HepG2 (cell line): Measurements from ENCODE around the gene VPS26B. TPM values are rescaled to one million over a fixed set of nuclear protein-coding genes. Genes with fewer than 3 reads are reported as not detected.

Experiments
- ATAC-seq: fragments of 200-7000 bp; cut with Tn5 transposase; 3 replicates; pipeline ENCODE4 v1.9.1; 2020; ENCODE audit warnings: mild to moderate bottlenecking, moderate library complexity
- BruUV-seq: library from RNA; stranded (reverse); fragments of 400-500 nt; replicated peaks from 2 replicates; lab custom pipeline; 2021; lab: Mats Ljungman, UMichigan
- CTCF ChIA-PET: fragments of 300-600 bp; formaldehyde crosslinking; extraction: SDS; loops from one replicate; lab custom pipeline; 2021; ENCODE audit warnings: low total read pairs, inconsistent platforms, low intra/inter-chr PET ratio; lab: Yijun Ruan, JAX
- POLR2A ChIA-PET: fragments of 350-600 bp; sonication (Branson Sonifier 250); formaldehyde crosslinking; loops from one replicate; lab custom pipeline; 2020; ENCODE audit warnings: antibody characterized with exemption, inconsistent platforms; lab: Yijun Ruan, JAX
- DNase-seq: peaks from one replicate; pipeline ENCODE4 v3.0.0-alpha.2; 2015; ENCODE audit warnings: low spot score
- FAIRE-seq: peaks from 3 replicates; lab custom pipeline; 2011; peaks lifted over from hg19 to GRCh38; lab: Jason Lieb, UNC
- H2AFZ ChIP-seq: one replicate; pipeline ENCODE4 v1.6.1; 2011; ENCODE audit warnings: low read length, inconsistent platforms
- H3K27ac ChIP-seq: fragments of 300-600 bp; 3 replicates; pipeline ENCODE4 v1.8.0; 2011; ENCODE audit warnings: mixed run types, mild to moderate bottlenecking, mixed read lengths, low read length, inconsistent platforms; ENCODE audit not compliant: insufficient read depth; ENCODE audit errors: extremely low read length
- H3K27me3 ChIP-seq, 2 experiments: fragments of 200-600 bp in 1 of 2; 2 replicates in 1 of 2; 3 replicates in 1 of 2; pipeline versions ENCODE4 v1.6.0 to v1.8.0; 2011; ENCODE audit warnings: low read length in 2 of 2, mild to moderate bottlenecking in 2 of 2, moderate library complexity in 2 of 2, inconsistent platforms in 1 of 2; ENCODE audit not compliant: insufficient read depth in 2 of 2, control insufficient read depth in 1 of 2
- H3K36me3 ChIP-seq, 2 experiments: fragments of 200-600 bp in 1 of 2; replicated peaks in 1 of 2; 2 replicates in 1 of 2; 3 replicates in 1 of 2; pipeline versions ENCODE4 v1.5.1 to v1.8.0; 2011; ENCODE audit warnings: low read length in 2 of 2, inconsistent platforms in 1 of 2; ENCODE audit not compliant: insufficient read depth in 2 of 2, control insufficient read depth in 1 of 2
- H3K4me1 ChIP-seq: 2 replicates; pipeline ENCODE4 v1.5.1; 2012; ENCODE audit warnings: low read length, inconsistent platforms; ENCODE audit not compliant: insufficient read depth
- H3K4me2 ChIP-seq: 2 replicates; pipeline ENCODE4 v1.6.0; 2011; ENCODE audit warnings: low read depth, low read length, inconsistent platforms
- H3K4me3 ChIP-seq, 3 experiments: fragments of 200-600 bp in 1 of 3; sonication (generic), shearing (Covaris generic) in 1 of 3; replicated peaks in 1 of 3; 2 replicates each; pipeline ENCODE4 v1.5.1; 2011 to 2016; ENCODE audit warnings: low read length in 3 of 3, inconsistent platforms in 2 of 3, low read depth in 2 of 3, mild to moderate bottlenecking in 2 of 3, control low read depth in 1 of 3, mixed read lengths in 1 of 3; ENCODE audit not compliant: insufficient read depth in 1 of 3
- H3K79me2 ChIP-seq: one replicate; pipeline ENCODE4 v1.6.1; 2011; ENCODE audit warnings: low read length, inconsistent platforms; ENCODE audit not compliant: insufficient read depth
- H3K9ac ChIP-seq: 2 replicates; pipeline ENCODE4 v1.6.0; 2011; ENCODE audit warnings: mild to moderate bottlenecking, low read depth, low read length, inconsistent platforms; ENCODE audit not compliant: insufficient read depth
- H3K9me3 ChIP-seq: 2 replicates; pipeline ENCODE4 v1.5.1; 2012; ENCODE audit warnings: mild to moderate bottlenecking, low read length
- H4K20me1 ChIP-seq: 2 replicates; pipeline ENCODE4 v1.6.0; 2011; ENCODE audit warnings: inconsistent platforms, mild to moderate bottlenecking, low read length, moderate library complexity; ENCODE audit not compliant: insufficient read depth
- GPBP1L1 ChIP-seq: sonication (generic); formaldehyde crosslinking; IDR thresholded peaks from 2 replicates; pipeline ENCODE4 v1.5.0; 2020; ENCODE audit warnings: mild to moderate bottlenecking, missing genetic modification reagents
- HMGA1 ChIP-seq: sonication (generic); formaldehyde crosslinking; conservative IDR thresholded peaks from 2 replicates; pipeline ENCODE4 v1.4.0; 2020; ENCODE audit warnings: missing genetic modification reagents
- NONO ChIP-seq, 2 experiments: fragments of 450-650 bp in 1 of 2; sonication (generic) in 1 of 2; formaldehyde crosslinking in 1 of 2; IDR thresholded peaks in 1 of 2; conservative IDR thresholded peaks in 1 of 2; 2 replicates each; pipeline versions ENCODE4 v1.6.1 to v1.8.0; 2017 to 2022; ENCODE audit warnings: mild to moderate bottlenecking in 1 of 2, missing genetic modification reagents in 1 of 2, moderate library complexity in 1 of 2
- NR1H2 ChIP-seq: sonication (generic); formaldehyde crosslinking; IDR thresholded peaks from 2 replicates; pipeline ENCODE4 v1.8.1; 2022; ENCODE audit warnings: low read depth, missing genetic modification reagents, borderline replicate concordance
- ONECUT2 ChIP-seq: sonication (generic); formaldehyde crosslinking; IDR thresholded peaks from 2 replicates; pipeline ENCODE4 v1.4.0; 2020; ENCODE audit warnings: missing genetic modification reagents
- RAD21 ChIP-seq: fragments of 450-650 bp; formaldehyde crosslinking; IDR thresholded peaks from 2 replicates; pipeline ENCODE4 v1.5.0; 2020; ENCODE audit warnings: mild to moderate bottlenecking
- REXO4 ChIP-seq: sonication (generic); formaldehyde crosslinking; IDR thresholded peaks from 2 replicates; pipeline ENCODE4 v1.8.0; 2022; ENCODE audit warnings: missing genetic modification reagents, mild to moderate bottlenecking, borderline replicate concordance
- RFXAP ChIP-seq: sonication (generic); formaldehyde crosslinking; IDR thresholded peaks from 2 replicates; pipeline ENCODE4 v1.4.0; 2020; ENCODE audit warnings: missing genetic modification reagents, borderline replicate concordance
- SIN3B ChIP-seq: fragments of 150-350 bp; IDR thresholded peaks from 2 replicates; pipeline ENCODE4 v1.6.1; 2014; ENCODE audit warnings: low read length
- SKI ChIP-seq: fragments of 450-650 bp; IDR thresholded peaks from one replicate; pipeline ENCODE4 v1.6.1; 2018; ENCODE audit warnings: mild to moderate bottlenecking; ENCODE audit not compliant: partially characterized antibody
- TAF1 ChIP-seq: sonication (generic); formaldehyde crosslinking; IDR thresholded peaks from 2 replicates; pipeline ENCODE4 v1.4.0; 2020; ENCODE audit warnings: missing genetic modification reagents
- ZFP62 ChIP-seq: sonication (generic); formaldehyde crosslinking; IDR thresholded peaks from 2 replicates; pipeline ENCODE4 v1.4.0; 2020; ENCODE audit warnings: missing genetic modification reagents
- ZKSCAN8 ChIP-seq: IDR thresholded peaks from 2 replicates; pipeline ENCODE4 v1.6.1; 2016; ENCODE audit warnings: borderline replicate concordance, missing genetic modification reagents, missing compliant biosample characterization
- ZNF180 ChIP-seq: sonication (generic); formaldehyde crosslinking; IDR thresholded peaks from 2 replicates; pipeline ENCODE4 v1.4.0; 2020; ENCODE audit warnings: low read depth, missing genetic modification reagents, borderline replicate concordance
- ZNF296 ChIP-seq: sonication (generic); formaldehyde crosslinking; conservative IDR thresholded peaks from 2 replicates; pipeline ENCODE4 v1.5.0; 2020; ENCODE audit warnings: mild to moderate bottlenecking, missing genetic modification reagents
- ZNF337 ChIP-seq: sonication (generic); formaldehyde crosslinking; IDR thresholded peaks from 2 replicates; pipeline ENCODE4 v1.5.1; 2020; ENCODE audit warnings: missing genetic modification reagents, low read depth, mild to moderate bottlenecking, borderline replicate concordance
- ZNF569 ChIP-seq: sonication (generic); formaldehyde crosslinking; IDR thresholded peaks from 2 replicates; pipeline ENCODE4 v1.5.0; 2020; ENCODE audit warnings: mild to moderate bottlenecking, missing genetic modification reagents, moderate library complexity, borderline replicate concordance
- ZNF724P ChIP-seq: sonication (generic); formaldehyde crosslinking; IDR thresholded peaks from 2 replicates; pipeline ENCODE4 v1.8.0; 2022; ENCODE audit warnings: missing genetic modification reagents, borderline replicate concordance
- ZNF740 ChIP-seq: sonication (generic); formaldehyde crosslinking; IDR thresholded peaks from 2 replicates; pipeline ENCODE4 v1.4.0; 2020; ENCODE audit warnings: missing genetic modification reagents
- ZNF878 ChIP-seq: sonication (generic); formaldehyde crosslinking; IDR thresholded peaks from 2 replicates; pipeline ENCODE4 v1.8.1; 2023; ENCODE audit warnings: mild to moderate bottlenecking, missing genetic modification reagents, moderate library complexity
- WGBS: methylation state at CpG from one replicate; pipeline ENCODE4 v1.1.6; 2017; ENCODE audit warnings: low lambda C conversion rate; 5-methylcytosine and 5-hydroxymethylcytosine counted together
- in situ Hi-C: cut with HindIII; loops from 2 replicates; pipeline ENCODE4 v1.10.0; 2017; ENCODE audit warnings: low pct_unique_long_range_greater_than_20kb; ENCODE audit not compliant: extremely low pct_ligation_motif_present
- intact Hi-C: fragments of 100-400 bp; cut with micrococcal nuclease; formaldehyde crosslinking; loops from one replicate; pipeline ENCODE4 v1.10.0; 2022; ENCODE audit not compliant: unreplicated experiment
- polyA plus RNA-seq, 8 experiments: library from polyadenylated mRNA; depleted of rRNA in 3 of 8; stranded (reverse) in 7 of 8; unstranded in 1 of 8; fragments of >200 nt; fragmentation: Illumina TruSeq in 4 of 8; extraction: Trizol in 4 of 8; gene quantifications; 2 replicates each; pipeline versions ENCODE4 v1.2.1 to v1.2.3, GENCODE V29; 2011 to 2016; ENCODE audit warnings: low read depth in 4 of 8, missing spikeins in 1 of 8, mixed read lengths in 1 of 8; ENCODE audit not compliant: insufficient read depth in 1 of 8
- total RNA-seq, 5 experiments: library from RNA; depleted of rRNA; stranded (reverse); fragments of >200 nt; fragmentation: Illumina TruSeq; extraction: Trizol; gene quantifications; 2 replicates each; pipeline ENCODE4 v1.2.3, GENCODE V29; 2016; ENCODE audit warnings: low read depth in 1 of 5

Gene VPS26B
- total and polyA plus RNA-seq, 2 of the 13 experiments (the other 11 are each of a cell fraction or from before 2014, with no cell fraction given) = 20.2 to 23.2 TPM

- TF ChIP-seq ZKSCAN8 (CRISPR knock-in tag) = no peak
- TF ChIP-seq ZNF296 (CRISPR knock-in tag) = no peak
- no peak for TF ChIP-seq SIN3B
- no peak for TF ChIP-seq HMGA1
- no peak for TF ChIP-seq ONECUT2
- TF ChIP-seq ZFP62 (CRISPR knock-in tag) = no peak
- no peak for TF ChIP-seq ZNF740 (CRISPR knock-in tag)
- no peak for TF ChIP-seq RAD21 (CRISPR knock-in tag)
- no peak for TF ChIP-seq ZNF180 (CRISPR knock-in tag)
Observed at GRCh38 chr11:134229126-134229790, 4.8 kb downstream of the VPS26B start (continued).

- intact Hi-C loops (no loop called here), in situ Hi-C loops (no loop called here)
- Histone ChIP-seq H2AFZ (no peak overlapping the region), H3K4me1 (peaks cover 44% of the 10 kb centered on the region), H3K27me3 (no peaks in the 10 kb centered on the region), H3K9me3 (no peaks in the 10 kb centered on the region), H3K9ac (no peak overlapping the region), H3K4me2 (no peak overlapping the region), H3K27ac (no peak overlapping the region), H4K20me1 (peaks cover 7% of the 10 kb centered on the region; the same call in 1 of the 2 replicates), H3K4me3 (no peak overlapping the region), H3K36me3 (peaks cover 2 to 3% of the 10 kb centered on the region in 2 experiments; a peak in 2 of 5 replicates), H3K79me2 (peaks cover 27% of the 10 kb centered on the region)
- ChIA-PET CTCF (no interaction called here), POLR2A (no interaction called here)
- no peak for DNase-seq
- ATAC-seq = no peak
- no peak for FAIRE-seq
- no TSS peak for BruUV-seq
- 92% methylated on average over 4 of the region's 4 CpGs for WGBS
- TF ChIP-seq TAF1 (no peak), SKI (no peak), NR1H2 (CRISPR knock-in tag) (no peak), ZNF337 (no peak), RFXAP (no peak), ZNF724P (CRISPR knock-in tag) (no peak), ZNF878 (CRISPR knock-in tag) (no peak), NONO (IDR thresholded peaks at IDR 0.05) (no peak), NONO (CRISPR knock-in tag; conservative IDR thresholded peaks at IDR 0.05) (no peak), ZNF569 (CRISPR knock-in tag) (no peak), REXO4 (CRISPR knock-in tag) (no peak), GPBP1L1 (CRISPR knock-in tag) (no peak)
Observed at GRCh38 chr11:134230339-134230738, 5.9 kb downstream of the VPS26B start.
